ENCODE data around the gene TGM1. TPM values are rescaled to one million over a fixed set of nuclear protein-coding genes. Genes with fewer than 3 reads are reported as not detected.
"Not testable (repeated sequence)": the region's sequence is repeated elsewhere in the genome, so short reads cannot be mapped to it uniquely, and the experiment has no call there.

TGM1 gene
- total RNA-seq, 1 donor from 2014 or later: 0.17 TPM

- not testable (repeated sequence) for DNase-seq
These were observed 59.6 kb downstream of the TGM1 start for GRCh38 chr14:24203249-24203886.

GRCh38 chr14:24202538-24202937 is 60.4 kb downstream of the TGM1 start:
- DNase-seq: not testable (repeated sequence)

Other genes with a start within 250 kb of the TGM1 start
- 0.05 TPM in 1 of 2 replicates, not detected in the other for gene CARMIL3, start 211.2 kb downstream of the TGM1 start, total RNA-seq
- not detected in 2 replicates for gene CPNE6, start 191.6 kb downstream of the TGM1 start, total RNA-seq
- gene PCK2, start 168.9 kb downstream of the TGM1 start, total RNA-seq: 5.8 and 10.5 TPM in 2 replicates
- gene DCAF11, start 148.4 kb downstream of the TGM1 start, total RNA-seq: 90.7 and 93.9 TPM in 2 replicates
- 0.88 and 2.6 TPM in 2 replicates for gene NRL, start 148.2 kb downstream of the TGM1 start, total RNA-seq
- 0.42 and 0.51 TPM in 2 replicates for gene FITM1, start 132.5 kb downstream of the TGM1 start, total RNA-seq
- gene PSME1, start 127.0 kb downstream of the TGM1 start, total RNA-seq: 167 TPM in 2 replicates
- gene EMC9, start 121.6 kb downstream of the TGM1 start, total RNA-seq: 21.4 and 26.4 TPM in 2 replicates
- 108 and 110 TPM in 2 replicates for gene PSME2, start 116.6 kb downstream of the TGM1 start, total RNA-seq
- 53.2 and 54.1 TPM in 2 replicates for gene RNF31, start 115.7 kb downstream of the TGM1 start, total RNA-seq
- 37.8 and 55.5 TPM in 2 replicates for gene IRF9, start 101.9 kb downstream of the TGM1 start, total RNA-seq
- 2.7 and 4.2 TPM in 2 replicates for gene REC8, start 91.1 kb downstream of the TGM1 start, total RNA-seq
- gene IPO4, start 74.4 kb downstream of the TGM1 start, total RNA-seq: 28.8 and 60.6 TPM in 2 replicates
- gene TM9SF1, start 67.7 kb downstream of the TGM1 start, total RNA-seq: 63.5 and 82.5 TPM in 2 replicates
- not detected in 2 replicates for gene TSSK4, start 57.5 kb downstream of the TGM1 start, total RNA-seq
- gene CHMP4A, start 49.7 kb downstream of the TGM1 start, total RNA-seq: 36.8 and 39.3 TPM in 2 replicates
- 5.9 and 23.7 TPM in 2 replicates for gene MDP1, start 47.1 kb downstream of the TGM1 start, total RNA-seq
- gene NEDD8, start 30.8 kb downstream of the TGM1 start, total RNA-seq: 197 and 248 TPM in 2 replicates
- gene GMPR2, start 30.2 kb downstream of the TGM1 start, total RNA-seq: 108 and 121 TPM in 2 replicates
- gene TINF2, start 20.6 kb downstream of the TGM1 start, total RNA-seq: 68.4 and 71.7 TPM in 2 replicates
- gene RABGGTA, start 8.4 kb upstream of the TGM1 start, total RNA-seq: 27.9 and 28.6 TPM in 2 replicates
- gene DHRS1, start 36.6 kb upstream of the TGM1 start, total RNA-seq: 10.6 and 16.7 TPM in 2 replicates
- 30.1 and 33.5 TPM in 2 replicates for gene NOP9, start 36.7 kb upstream of the TGM1 start, total RNA-seq
- 4.6 and 7.5 TPM in 2 replicates for gene CIDEB, start 44.8 kb upstream of the TGM1 start, total RNA-seq
- gene LTB4R2, start 47.0 kb upstream of the TGM1 start, total RNA-seq: 5.9 and 9.7 TPM in 2 replicates
- 3.5 and 3.6 TPM in 2 replicates for gene LTB4R, start 48.3 kb upstream of the TGM1 start, total RNA-seq
- 68.4 and 138 TPM in 2 replicates for gene ADCY4, start 71.9 kb upstream of the TGM1 start, total RNA-seq
- gene RIPK3, start 76.8 kb upstream of the TGM1 start, total RNA-seq: 4.7 and 5.8 TPM in 2 replicates
- gene NFATC4, start 105.0 kb upstream of the TGM1 start, total RNA-seq: 8.8 and 11.1 TPM in 2 replicates
- gene NYNRIN, start 135.8 kb upstream of the TGM1 start, total RNA-seq: 12.6 and 17.0 TPM in 2 replicates
- gene CBLN3, start 166.5 kb upstream of the TGM1 start, total RNA-seq: 0.84 and 1.0 TPM in 2 replicates
- 55.5 and 67.0 TPM in 2 replicates for gene KHNYN, start 166.8 kb upstream of the TGM1 start, total RNA-seq
- 9.3 and 79.1 TPM in 2 replicates for gene SDR39U1, start 179.6 kb upstream of the TGM1 start, total RNA-seq
- not detected in 2 replicates for gene CMA1, start 245.1 kb upstream of the TGM1 start, total RNA-seq

All from dermis blood vessel endothelial cell (primary cell).